ENCODE results near the gene SLC7A8.
A peak's percentile ranks its signal among the peaks of the same experiment; 100 is the strongest.
"Not testable (repeated sequence)": the region's sequence is repeated elsewhere in the genome, so short reads cannot be mapped to it uniquely, and the experiment has no call there.

SLC7A8 gene

GRCh38 chr14:23183479-23183878, at the start of gene SLC7A8:
SLC7A8 (minus strand) TSS chr14:23183660; CDS start chr14:23182914, 746 bp downstream.
- Histone ChIP-seq H3K4me1 (ENCODE audit: insufficient read depth, insufficient read length) (no peaks in the 10 kb centered on the region), H3K36me3 (ENCODE audit: insufficient read depth, insufficient read length, low read length) (no peaks in the 10 kb centered on the region), H3K4me3 (ENCODE audit: insufficient read length, low read depth) (peak within 1 kb of the TSS; percentile 61), H3K9me3 (ENCODE audit: insufficient read depth, low read length) (no peaks in the 10 kb centered on the region), H3K9ac (ENCODE audit: insufficient read length, low read depth) (peak within 1 kb of the TSS; percentile 76), H3K27me3 (ENCODE audit: insufficient read depth, insufficient read length) (no peaks in the 10 kb centered on the region)
- TF ChIP-seq SUZ12 (IDR thresholded peaks at IDR 0.05; ENCODE audit: extremely low read depth, insufficient read depth, insufficient read length) (no peak), ZNF274 (IDR thresholded peaks at IDR 0.05; ENCODE audit: low read depth, low read length) (no peak), YY1 (IDR thresholded peaks at IDR 0.05; ENCODE audit: insufficient read depth, insufficient read length) (no peak)
- DNase-seq (ENCODE audit: low read depth, low spot score): no peak

- H3K9ac ChIP-seq (ENCODE audit: insufficient read length, low read depth); H3K36me3 ChIP-seq (ENCODE audit: insufficient read depth, insufficient read length, low read length); H3K4me3 ChIP-seq (ENCODE audit: insufficient read length, low read depth); H3K9me3 ChIP-seq (ENCODE audit: insufficient read depth, low read length); H3K27me3 ChIP-seq (ENCODE audit: insufficient read depth, insufficient read length); H3K4me1 ChIP-seq (ENCODE audit: insufficient read depth, insufficient read length); DNase-seq (ENCODE audit: low read depth, low spot score): not testable (repeated sequence)
These were observed 48.9 kb upstream of the SLC7A8 start for GRCh38 chr14:23232241-23232808.

DNA sequence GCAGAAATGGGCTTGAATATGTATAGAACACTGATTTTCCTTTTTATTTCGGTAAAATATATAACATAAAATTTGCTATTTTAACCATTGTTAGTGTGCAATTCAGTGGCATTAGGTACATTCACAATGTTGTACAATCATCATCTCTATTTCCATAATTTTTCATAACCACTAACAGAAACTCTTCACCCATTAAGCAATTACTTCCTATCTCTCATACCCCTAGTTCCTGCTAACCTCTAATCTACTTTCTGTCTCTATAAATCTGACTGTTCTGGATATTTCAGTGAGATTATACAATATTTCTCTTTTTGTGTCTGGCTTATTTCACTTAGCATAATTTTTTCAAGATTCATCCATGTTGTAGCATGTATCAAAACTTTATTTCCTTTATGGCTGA, 45.4 kb upstream of the SLC7A8 start:
- TF ChIP-seq YY1 (IDR thresholded peaks at IDR 0.05; ENCODE audit: insufficient read depth, insufficient read length) (no peak), ZNF274 (IDR thresholded peaks at IDR 0.05; ENCODE audit: low read depth, low read length) (no peak), SUZ12 (IDR thresholded peaks at IDR 0.05; ENCODE audit: extremely low read depth, insufficient read depth, insufficient read length) (no peak)
- Histone ChIP-seq H3K27me3 (ENCODE audit: insufficient read depth, insufficient read length) (no peaks in the 10 kb centered on the region), H3K4me3 (ENCODE audit: insufficient read length, low read depth) (no peak overlapping the region), H3K9ac (ENCODE audit: insufficient read length, low read depth) (no peak overlapping the region), H3K36me3 (ENCODE audit: insufficient read depth, insufficient read length, low read length) (no peaks in the 10 kb centered on the region), H3K9me3 (ENCODE audit: insufficient read depth, low read length) (peaks cover 4% of the 10 kb centered on the region; the same call in 1 of the 2 replicates), H3K4me1 (ENCODE audit: insufficient read depth, insufficient read length) (no peaks in the 10 kb centered on the region)
- no peak for DNase-seq (ENCODE audit: low read depth, low spot score)

DNA sequence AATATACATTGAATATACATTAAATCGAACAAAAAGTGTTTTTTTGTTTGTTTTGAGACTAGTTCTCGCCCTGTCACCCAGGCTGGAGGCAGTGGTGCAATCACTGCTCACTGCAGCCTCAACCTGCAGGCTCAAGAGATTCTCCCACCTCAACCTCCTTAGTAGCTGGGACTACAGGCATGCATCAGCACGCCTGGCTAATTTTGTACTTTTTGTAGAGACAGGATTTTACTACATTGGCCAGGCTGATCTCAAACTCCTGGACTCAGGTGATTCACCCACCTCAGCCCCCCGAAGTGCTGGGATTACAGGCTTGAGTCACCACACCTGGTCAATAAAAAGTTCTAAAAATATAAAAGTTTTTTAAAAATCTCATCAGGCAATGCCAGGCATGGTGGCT, 44.1 kb upstream of the SLC7A8 start:
- no peaks in the 10 kb centered on the region for H3K4me1 ChIP-seq (ENCODE audit: insufficient read depth, insufficient read length)
- no peak overlapping the region for H3K4me3 ChIP-seq (ENCODE audit: insufficient read length, low read depth)
- H3K9me3 ChIP-seq (ENCODE audit: insufficient read depth, low read length): peaks cover 4% of the 10 kb centered on the region; the same call in 1 of the 2 replicates
- no peak overlapping the region for H3K9ac ChIP-seq (ENCODE audit: insufficient read length, low read depth)
- no peaks in the 10 kb centered on the region for H3K36me3 ChIP-seq (ENCODE audit: insufficient read depth, insufficient read length, low read length)
- H3K27me3 ChIP-seq (ENCODE audit: insufficient read depth, insufficient read length): no peaks in the 10 kb centered on the region
- DNase-seq (ENCODE audit: low read depth, low spot score): no peak
- no peak for TF ChIP-seq ZNF274 (IDR thresholded peaks at IDR 0.05; ENCODE audit: low read depth, low read length)
- TF ChIP-seq SUZ12 (IDR thresholded peaks at IDR 0.05; ENCODE audit: extremely low read depth, insufficient read depth, insufficient read length): no peak
- no peak for TF ChIP-seq YY1 (IDR thresholded peaks at IDR 0.05; ENCODE audit: insufficient read depth, insufficient read length)

- not testable (repeated sequence) for H3K9me3 ChIP-seq (ENCODE audit: insufficient read depth, low read length); H3K4me3 ChIP-seq (ENCODE audit: insufficient read length, low read depth); DNase-seq (ENCODE audit: low read depth, low spot score); H3K36me3 ChIP-seq (ENCODE audit: insufficient read depth, insufficient read length, low read length); H3K4me1 ChIP-seq (ENCODE audit: insufficient read depth, insufficient read length); H3K27me3 ChIP-seq (ENCODE audit: insufficient read depth, insufficient read length); H3K9ac ChIP-seq (ENCODE audit: insufficient read length, low read depth)
These were observed 41.5 kb upstream of the SLC7A8 start for GRCh38 chr14:23224958-23225357.

DNA sequence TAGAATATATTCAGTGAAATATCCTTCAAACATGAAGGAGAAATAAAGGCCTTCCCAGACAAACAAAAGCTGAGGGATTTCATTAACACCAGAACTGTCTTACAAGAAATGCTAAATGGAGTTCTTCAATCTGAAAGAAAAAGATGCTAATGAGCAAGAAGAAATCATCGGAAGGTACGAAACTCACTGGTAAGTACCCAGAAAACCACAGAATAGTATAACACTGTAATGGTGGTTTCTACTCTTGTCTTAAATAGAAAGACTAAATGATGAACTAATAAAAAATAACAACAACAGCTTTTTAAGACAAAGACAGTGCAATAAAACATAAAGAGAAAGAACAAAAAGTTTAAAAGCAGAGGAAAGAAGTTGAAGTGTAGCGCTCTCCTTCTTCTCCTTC, 35.6 kb upstream of the SLC7A8 start:
- H3K9ac ChIP-seq (ENCODE audit: insufficient read length, low read depth): no peak overlapping the region
- H3K36me3 ChIP-seq (ENCODE audit: insufficient read depth, insufficient read length, low read length): no peaks in the 10 kb centered on the region
- no peak overlapping the region for H3K4me3 ChIP-seq (ENCODE audit: insufficient read length, low read depth)
- TF ChIP-seq YY1 (IDR thresholded peaks at IDR 0.05; ENCODE audit: insufficient read depth, insufficient read length) (no peak), ZNF274 (IDR thresholded peaks at IDR 0.05; ENCODE audit: low read depth, low read length) (no peak)
- H3K9me3 ChIP-seq (ENCODE audit: insufficient read depth, low read length): peaks cover 12% of the 10 kb centered on the region
- DNase-seq (ENCODE audit: low read depth, low spot score): no peak
- no peaks in the 10 kb centered on the region for H3K4me1 ChIP-seq (ENCODE audit: insufficient read depth, insufficient read length)
- H3K27me3 ChIP-seq (ENCODE audit: insufficient read depth, insufficient read length): no peaks in the 10 kb centered on the region

DNA sequence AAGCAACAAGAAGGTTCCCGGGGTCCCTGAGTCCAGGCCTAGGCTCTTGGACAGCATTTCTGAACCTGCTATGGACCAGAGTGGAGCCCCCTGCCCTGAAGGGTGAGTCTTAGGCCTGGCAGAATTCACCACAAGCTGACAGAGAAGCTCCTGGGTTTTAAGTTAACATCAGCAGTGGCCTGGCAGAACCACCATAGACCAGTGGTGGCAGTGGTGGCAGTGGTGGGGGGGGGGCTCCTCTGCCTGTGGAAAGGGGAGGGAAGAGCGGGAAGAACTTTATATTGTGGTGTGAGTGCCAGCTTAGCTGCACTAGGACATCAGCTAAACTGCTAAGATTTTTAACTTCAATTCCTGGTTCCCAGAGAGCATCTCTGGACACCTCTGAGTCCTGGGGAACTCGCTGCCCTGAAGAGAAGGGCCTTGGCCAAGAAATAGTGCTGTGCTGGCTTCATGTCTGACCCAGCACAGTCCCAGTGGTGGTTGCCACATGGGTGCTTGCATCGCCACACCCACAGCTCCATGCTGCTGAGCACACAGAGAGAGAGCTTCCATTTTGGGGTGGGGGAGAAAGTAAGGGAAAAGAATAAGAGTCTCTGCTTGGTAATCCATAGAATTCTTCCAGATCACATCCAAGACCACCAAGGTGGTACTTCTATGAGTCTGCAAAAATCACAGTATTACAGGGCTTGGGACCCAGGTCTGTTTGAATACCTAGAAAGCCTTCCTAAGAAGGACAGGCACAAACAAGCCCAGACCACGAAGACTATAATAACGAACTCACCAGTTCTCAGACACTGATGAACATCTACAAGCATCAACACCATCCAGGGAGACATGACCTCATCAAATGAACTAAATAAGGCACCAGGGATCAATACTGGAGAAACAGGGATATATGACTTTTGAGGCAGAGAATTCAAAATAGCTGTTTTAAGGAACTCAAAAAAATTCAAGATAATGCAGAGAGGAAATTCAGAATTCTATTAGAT, 33.9 kb upstream of the SLC7A8 start:
- H3K9ac ChIP-seq (ENCODE audit: insufficient read length, low read depth): no peak overlapping the region
- H3K4me3 ChIP-seq (ENCODE audit: insufficient read length, low read depth): no peak overlapping the region
- TF ChIP-seq SUZ12 (IDR thresholded peaks at IDR 0.05; ENCODE audit: extremely low read depth, insufficient read depth, insufficient read length): no peak
- TF ChIP-seq YY1 (IDR thresholded peaks at IDR 0.05; ENCODE audit: insufficient read depth, insufficient read length): no peak
- no peak for TF ChIP-seq ZNF274 (IDR thresholded peaks at IDR 0.05; ENCODE audit: low read depth, low read length)

More for the DNA sequence above, 33.9 kb upstream of the SLC7A8 start:
- H3K27me3 ChIP-seq (ENCODE audit: insufficient read depth, insufficient read length): no peaks in the 10 kb centered on the region
- no peak for DNase-seq (ENCODE audit: low read depth, low spot score)
- no peaks in the 10 kb centered on the region for H3K4me1 ChIP-seq (ENCODE audit: insufficient read depth, insufficient read length)
- H3K9me3 ChIP-seq (ENCODE audit: insufficient read depth, low read length): peaks cover 12% of the 10 kb centered on the region
- H3K36me3 ChIP-seq (ENCODE audit: insufficient read depth, insufficient read length, low read length): no peaks in the 10 kb centered on the region

Data from NT2/D1 (cell line).